AG09319 (cell line): ENCODE data around the gene PHACTR4.

ENCODE experiments used
- DNase-seq: peaks from one replicate; pipeline ENCODE4 v3.0.0-alpha.2; 2010; ENCODE audit warnings: low read depth; ENCODE audit errors: extremely low read depth
- TF ChIP-seq, protein P1 (sequence below): IDR thresholded peaks from 2 replicates; pipeline ENCODE4 v1.5.1; 2011; ENCODE audit warnings: low read depth, mild to moderate bottlenecking, inconsistent platforms, low read length, moderate library complexity

The PHACTR4 gene

DNA sequence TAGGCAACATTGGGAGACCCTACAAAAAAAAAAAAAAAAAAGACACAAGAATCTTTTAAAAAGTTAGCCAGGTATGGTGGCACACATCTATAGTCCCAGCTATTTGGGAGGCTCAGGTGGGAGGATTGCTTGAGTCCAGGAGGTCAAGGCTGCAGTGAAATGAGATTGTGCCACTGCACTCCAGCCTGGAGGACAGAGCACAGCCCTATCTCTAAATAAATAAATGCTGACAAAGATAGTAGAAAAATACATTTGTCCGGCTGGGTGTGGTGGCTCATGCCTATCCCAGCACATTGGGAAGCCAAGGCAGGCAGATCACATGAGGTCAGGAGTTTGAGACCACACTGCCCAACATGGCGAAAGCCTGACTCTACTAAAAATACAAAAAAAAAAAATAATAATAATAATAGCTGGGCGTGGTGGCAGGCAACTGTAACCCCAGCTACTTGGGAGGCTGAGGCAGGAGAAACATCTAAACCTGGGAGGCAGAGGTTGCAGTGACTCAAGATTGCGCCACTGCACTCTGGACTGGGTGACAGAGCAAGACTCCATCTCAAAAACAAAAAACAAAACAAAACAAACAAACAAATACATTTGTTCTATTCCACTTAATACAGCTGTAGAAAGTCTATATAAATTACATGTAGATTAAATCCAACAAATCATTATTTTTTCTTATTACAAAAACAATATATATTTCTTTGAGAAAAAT is 48.5 kb downstream of the PHACTR4 start:
- DNase-seq: no peak
- TF ChIP-seq, protein P1, sequence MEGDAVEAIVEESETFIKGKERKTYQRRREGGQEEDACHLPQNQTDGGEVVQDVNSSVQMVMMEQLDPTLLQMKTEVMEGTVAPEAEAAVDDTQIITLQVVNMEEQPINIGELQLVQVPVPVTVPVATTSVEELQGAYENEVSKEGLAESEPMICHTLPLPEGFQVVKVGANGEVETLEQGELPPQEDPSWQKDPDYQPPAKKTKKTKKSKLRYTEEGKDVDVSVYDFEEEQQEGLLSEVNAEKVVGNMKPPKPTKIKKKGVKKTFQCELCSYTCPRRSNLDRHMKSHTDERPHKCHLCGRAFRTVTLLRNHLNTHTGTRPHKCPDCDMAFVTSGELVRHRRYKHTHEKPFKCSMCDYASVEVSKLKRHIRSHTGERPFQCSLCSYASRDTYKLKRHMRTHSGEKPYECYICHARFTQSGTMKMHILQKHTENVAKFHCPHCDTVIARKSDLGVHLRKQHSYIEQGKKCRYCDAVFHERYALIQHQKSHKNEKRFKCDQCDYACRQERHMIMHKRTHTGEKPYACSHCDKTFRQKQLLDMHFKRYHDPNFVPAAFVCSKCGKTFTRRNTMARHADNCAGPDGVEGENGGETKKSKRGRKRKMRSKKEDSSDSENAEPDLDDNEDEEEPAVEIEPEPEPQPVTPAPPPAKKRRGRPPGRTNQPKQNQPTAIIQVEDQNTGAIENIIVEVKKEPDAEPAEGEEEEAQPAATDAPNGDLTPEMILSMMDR: no peak

DNA sequence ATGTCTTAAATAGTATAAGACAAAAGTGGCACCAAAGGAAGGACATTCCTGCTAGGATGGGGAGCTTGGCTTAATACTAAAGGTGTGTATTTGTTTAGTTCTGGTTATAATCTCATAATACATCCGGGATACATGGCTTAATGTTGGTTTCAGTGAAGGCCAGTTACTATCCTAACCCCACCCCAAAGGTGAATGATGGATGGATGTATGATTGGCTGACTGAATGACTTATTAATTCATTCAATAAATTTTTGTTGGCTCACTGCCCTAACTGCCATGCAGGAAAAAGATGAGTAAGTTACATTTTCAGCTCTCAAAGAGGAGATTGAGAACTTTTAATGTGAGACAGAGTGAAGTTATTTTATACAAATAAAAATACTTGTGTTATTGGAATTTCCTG is 52.2 kb downstream of the PHACTR4 start:
- DNase-seq: no peak

DNA sequence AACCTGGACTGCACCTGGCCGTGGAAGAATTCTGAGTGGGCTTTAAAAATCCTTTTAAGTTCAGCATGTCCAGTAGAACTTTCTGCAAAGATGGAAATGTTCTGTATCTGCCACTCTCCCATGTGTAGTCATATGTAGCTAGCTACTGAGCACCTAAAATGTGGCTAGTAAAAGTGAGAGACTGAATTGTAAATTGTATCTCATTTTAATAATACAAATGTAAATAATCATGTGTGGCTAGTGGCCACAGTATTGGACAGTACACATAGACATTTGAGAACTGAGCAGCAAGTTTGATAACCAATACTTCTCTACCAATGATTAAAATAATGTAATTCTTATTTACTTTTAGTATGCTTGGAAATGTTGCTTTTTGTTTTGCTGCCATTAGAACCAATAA is 57.3 kb downstream of the PHACTR4 start:
- TF ChIP-seq, protein P1: no peak
- DNase-seq: no peak

More for the DNA sequence above, 52.2 kb downstream of the PHACTR4 start:
- TF ChIP-seq, protein P1: no peak

DNA sequence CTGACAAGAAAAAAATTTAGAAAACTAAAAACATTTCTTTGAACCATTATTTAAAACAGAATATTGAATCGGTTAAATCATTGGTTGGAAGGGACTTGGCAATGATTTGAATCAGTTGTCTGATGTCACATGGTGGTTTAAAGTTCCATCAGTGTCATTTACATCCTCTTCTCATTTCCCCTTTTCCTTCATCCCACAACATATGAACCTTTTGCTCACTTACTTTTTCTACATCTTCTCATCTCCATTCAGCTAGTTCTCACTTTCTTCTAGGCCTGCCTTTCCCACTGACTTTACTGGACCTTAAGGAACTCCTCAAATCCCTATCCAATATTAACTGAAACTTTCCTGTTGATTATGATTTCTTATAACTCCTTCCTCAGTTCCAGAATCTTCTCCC is 58.5 kb downstream of the PHACTR4 start:
- TF ChIP-seq, protein P1: no peak
- no peak for DNase-seq

DNA sequence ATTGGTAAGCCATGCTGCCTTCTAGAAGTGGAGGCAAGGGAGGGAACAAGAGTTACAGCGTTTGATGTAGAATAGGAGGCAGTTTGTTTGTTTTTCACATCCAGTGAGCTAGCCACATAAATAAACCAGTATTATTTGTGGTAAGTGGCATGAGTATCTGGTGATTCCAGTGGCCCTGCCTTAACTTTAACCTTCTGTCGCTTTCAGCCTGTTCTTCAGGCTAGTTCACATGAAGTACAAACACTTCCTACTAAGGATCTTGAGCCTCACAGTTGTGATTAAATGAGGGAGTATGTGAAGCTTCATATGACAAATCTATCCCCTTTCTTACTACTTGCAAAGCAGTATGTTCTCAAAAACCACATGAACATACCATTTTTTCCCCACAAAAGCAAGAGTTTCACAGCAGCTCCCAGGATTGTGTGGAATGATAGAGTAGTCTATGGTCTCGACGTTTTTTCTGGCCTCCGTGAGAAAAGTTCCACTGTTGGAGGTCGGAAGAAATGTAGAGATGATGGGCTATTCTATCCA is 59.5 kb downstream of the PHACTR4 start:
- no peak for DNase-seq
- TF ChIP-seq, protein P1: no peak

DNA sequence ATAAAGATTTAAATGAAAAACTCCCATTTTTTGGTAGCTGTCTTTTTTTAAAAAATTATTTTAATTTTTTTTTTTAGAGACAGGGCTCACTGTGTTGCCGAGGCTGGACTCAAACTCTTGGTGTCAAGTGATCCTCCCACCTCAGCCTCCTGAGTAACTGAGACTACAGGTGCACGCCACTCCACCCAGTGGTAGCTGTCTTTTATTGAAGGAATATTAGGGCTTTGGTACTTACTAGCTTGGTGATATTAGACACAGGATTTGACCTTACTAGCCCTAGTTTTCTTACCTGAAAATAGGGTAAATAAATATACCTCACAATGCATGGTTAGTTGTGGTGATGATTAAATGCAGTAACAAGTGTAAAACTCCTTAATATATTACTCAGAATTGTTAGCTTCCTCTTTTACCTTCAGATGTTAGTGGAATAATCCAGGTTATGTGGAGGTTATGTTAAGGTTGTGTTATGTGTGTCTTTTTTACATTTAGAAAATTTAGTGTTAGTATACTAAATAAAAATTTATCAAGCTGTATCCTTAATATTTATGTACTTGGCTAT is 66.8 kb downstream of the PHACTR4 start:
- DNase-seq: no peak
- TF ChIP-seq, protein P1: no peak

DNA sequence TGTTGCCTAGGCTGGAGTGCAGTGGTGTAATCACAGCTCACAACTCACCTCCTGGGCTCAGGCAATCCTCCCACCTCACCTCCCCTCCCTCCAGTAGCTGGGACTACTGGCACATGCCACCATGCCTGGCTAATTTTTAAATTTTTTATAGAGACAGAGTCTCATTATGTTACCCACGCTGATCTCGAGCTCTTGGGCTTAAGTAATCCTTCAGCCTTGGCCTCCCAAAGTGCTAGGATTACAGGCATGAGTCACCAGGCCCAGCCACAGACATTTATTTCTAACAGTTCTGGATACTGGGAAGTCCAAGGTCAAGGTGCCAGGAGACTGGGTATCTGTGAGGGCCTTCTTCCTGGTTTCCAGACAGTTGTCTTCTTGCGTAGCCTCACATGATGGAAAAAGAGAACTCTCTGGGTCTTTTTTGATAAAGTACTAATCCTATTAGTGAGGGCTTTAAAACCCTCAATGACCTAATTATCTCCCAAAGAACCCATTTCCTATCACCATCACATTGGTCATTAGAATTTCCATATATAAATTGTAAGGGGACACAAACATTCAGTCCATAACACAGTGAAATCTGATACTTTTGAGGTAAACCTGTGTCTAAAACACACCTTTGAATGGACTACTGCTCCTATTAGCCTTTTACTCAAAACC is 67.9 kb downstream of the PHACTR4 start:
- TF ChIP-seq, protein P1: no peak
- DNase-seq: no peak
